GM12891 (cell line): Measurements from ENCODE around the gene PER2.

Experiments used
- PAX5 ChIP-seq: IDR thresholded peaks from 2 replicates; pipeline ENCODE4 v1.6.1; 2011; ENCODE audit warnings: low read length, moderate library complexity, mild to moderate bottlenecking; ENCODE audit not compliant: insufficient read depth, severe bottlenecking
- POLR2A ChIP-seq: IDR thresholded peaks from 2 replicates; pipeline ENCODE4 v1.6.1; 2011; ENCODE audit warnings: low read depth, low read length, control low read depth
- POLR2AphosphoS5 ChIP-seq: IDR thresholded peaks from 2 replicates; pipeline ENCODE4 v1.6.1; 2011; ENCODE audit warnings: low read depth, low read length, control low read depth
- POU2F2 ChIP-seq: IDR thresholded peaks from 2 replicates; pipeline ENCODE4 v1.6.1; 2011; ENCODE audit warnings: low read depth, mild to moderate bottlenecking, control low read depth, low read length, moderate library complexity
- SPI1 ChIP-seq: IDR thresholded peaks from 2 replicates; pipeline ENCODE4 v1.6.1; 2011; ENCODE audit warnings: low read depth, low read length, control low read depth
- TAF1 ChIP-seq: IDR thresholded peaks from 2 replicates; pipeline ENCODE4 v1.6.1; 2011; ENCODE audit warnings: low read depth, low read length, control low read depth

- TF ChIP-seq POLR2AphosphoS5 (no peak), POLR2A (no peak), TAF1 (no peak), SPI1 (no peak), PAX5 (no peak), POU2F2 (no peak)
These were observed 6.2 kb upstream of the PER2 start for GRCh38 chr2:238294393-238295143.
